Astrocyte (in vitro differentiated cells and primary cell): Measurements from ENCODE around the gene CUEDC2.

ENCODE experiments used
- EZH2 ChIP-seq: IDR thresholded peaks from 2 replicates; pipeline ENCODE4 v1.6.1; 2012; ENCODE audit warnings: mild to moderate bottlenecking, low read length, inconsistent platforms; ENCODE audit not compliant: insufficient read depth
- TF ChIP-seq, protein P1 (sequence below): IDR thresholded peaks from 2 replicates; pipeline ENCODE4 v1.5.1; 2011; ENCODE audit warnings: low read depth, mild to moderate bottlenecking, inconsistent platforms, low read length, moderate library complexity; ENCODE audit not compliant: insufficient read depth

DNA sequence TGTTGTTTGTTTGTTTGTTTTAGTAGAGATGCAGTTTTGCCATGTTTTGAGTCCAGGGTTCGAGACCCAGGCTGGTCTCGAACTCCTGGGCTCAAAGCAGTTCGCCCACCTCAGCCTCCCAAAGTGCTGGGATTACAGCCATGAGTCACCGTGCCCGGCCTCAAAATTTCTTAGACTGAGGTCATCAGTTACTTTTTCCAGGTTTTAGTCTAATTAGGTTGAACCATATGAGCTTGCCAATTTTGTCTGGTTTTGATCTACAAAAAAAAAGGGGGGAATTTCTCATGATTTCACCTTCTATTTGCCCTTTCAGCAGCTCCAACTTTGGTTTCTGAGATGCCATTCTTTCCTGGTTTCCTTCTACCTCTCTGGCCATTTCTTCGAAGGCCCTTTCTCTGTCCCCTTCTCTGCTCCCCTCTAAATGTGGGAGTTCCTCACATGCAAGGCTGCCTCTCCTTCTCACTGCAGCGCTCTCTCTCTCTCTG is 5.5 kb downstream of the CUEDC2 start:
- TF ChIP-seq, protein P1, sequence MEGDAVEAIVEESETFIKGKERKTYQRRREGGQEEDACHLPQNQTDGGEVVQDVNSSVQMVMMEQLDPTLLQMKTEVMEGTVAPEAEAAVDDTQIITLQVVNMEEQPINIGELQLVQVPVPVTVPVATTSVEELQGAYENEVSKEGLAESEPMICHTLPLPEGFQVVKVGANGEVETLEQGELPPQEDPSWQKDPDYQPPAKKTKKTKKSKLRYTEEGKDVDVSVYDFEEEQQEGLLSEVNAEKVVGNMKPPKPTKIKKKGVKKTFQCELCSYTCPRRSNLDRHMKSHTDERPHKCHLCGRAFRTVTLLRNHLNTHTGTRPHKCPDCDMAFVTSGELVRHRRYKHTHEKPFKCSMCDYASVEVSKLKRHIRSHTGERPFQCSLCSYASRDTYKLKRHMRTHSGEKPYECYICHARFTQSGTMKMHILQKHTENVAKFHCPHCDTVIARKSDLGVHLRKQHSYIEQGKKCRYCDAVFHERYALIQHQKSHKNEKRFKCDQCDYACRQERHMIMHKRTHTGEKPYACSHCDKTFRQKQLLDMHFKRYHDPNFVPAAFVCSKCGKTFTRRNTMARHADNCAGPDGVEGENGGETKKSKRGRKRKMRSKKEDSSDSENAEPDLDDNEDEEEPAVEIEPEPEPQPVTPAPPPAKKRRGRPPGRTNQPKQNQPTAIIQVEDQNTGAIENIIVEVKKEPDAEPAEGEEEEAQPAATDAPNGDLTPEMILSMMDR, result no peak
- no peak for TF ChIP-seq EZH2
